Sigmoid colon (tissue), 4 donors: Measurements from ENCODE around the gene FOSL1.

Experiments used
- CTCF ChIP-seq, 4 experiments: fragments of 450-650 bp in 3 of 4; fragments of 200-600 bp in 1 of 4; IDR thresholded peaks; one replicate each; pipeline ENCODE4 v1.5.1; 2016 to 2019; ENCODE audit warnings: antibody characterized with exemption in 4 of 4, mild to moderate bottlenecking in 3 of 4, moderate library complexity in 2 of 4
- EP300 ChIP-seq, 4 donors: sonication (generic); formaldehyde crosslinking; IDR thresholded peaks; one replicate each; pipeline ENCODE4 v1.6.1; 2017; ENCODE audit warnings: antibody characterized with exemption in 4 of 4
- POLR2A ChIP-seq, 2 donors: fragments of 450-650 bp; IDR thresholded peaks; one replicate each; pipeline ENCODE4 v1.6.1; 2016; ENCODE audit warnings: antibody characterized with exemption in 2 of 2, mild to moderate bottlenecking in 2 of 2, moderate library complexity in 2 of 2

GRCh38 chr11:65945430-65945911 is 45.3 kb upstream of the FOSL1 start, which contains the start of gene TSGA10IP:
- no peak for TF ChIP-seq POLR2A (IDR thresholded peaks at IDR 0.05)
- no peak for TF ChIP-seq CTCF (IDR thresholded peaks at IDR 0.05)
- no peak for TF ChIP-seq EP300 (IDR thresholded peaks at IDR 0.05)
